GM12878 (cell line): ENCODE data around the gene FANK1.

Experiments
- CTCF ChIP-seq, 3 experiments: IDR thresholded peaks in 2 of 3; conservative IDR thresholded peaks in 1 of 3; 2 replicates each; pipeline ENCODE4 v1.5.1; 2011; ENCODE audit warnings: low read depth in 3 of 3, low read length in 3 of 3, mild to moderate bottlenecking in 3 of 3, control low read depth in 2 of 3, moderate library complexity in 2 of 3, inconsistent platforms in 1 of 3, mixed read lengths in 1 of 3; ENCODE audit not compliant: control insufficient read depth in 2 of 3, insufficient read depth in 1 of 3; ENCODE audit errors: extremely low read depth in 1 of 3
- ZBTB40 ChIP-seq: fragments of 450-650 bp; IDR thresholded peaks from 2 replicates; pipeline ENCODE4 v1.6.1; 2016; ENCODE audit warnings: mild to moderate bottlenecking, moderate library complexity, borderline replicate concordance

- TF ChIP-seq ZBTB40 (no peak), CTCF (IDR thresholded peaks at IDR 0.05 in 2 of 3, conservative IDR thresholded peaks at IDR 0.05 in 1 of 3; ENCODE audit: control insufficient read depth in 2 of 3, extremely low read depth in 1 of 3, insufficient read depth in 1 of 3, low read depth in 3 of 3, low read length in 3 of 3) (no peak)
These were observed 9.4 kb upstream of the FANK1 start for GRCh38 chr10:125886914-125887512.
